Hair follicle dermal papilla cell (primary cell): ENCODE results near the gene GGT5. TPM values are rescaled to one million over a fixed set of nuclear protein-coding genes. Genes with fewer than 3 reads are reported as not detected.

Experiments used
- total RNA-seq: library from RNA; depleted of rRNA; stranded (reverse); fragments of >200 nt; gene quantifications from 2 replicates; pipeline ENCODE4 v1.2.3, GENCODE V29; 2012

Gene GGT5
- 2.9 and 3.3 TPM in 2 replicates for total RNA-seq

GRCh38 chr22:24245030-24245431 lies at the start of gene GGT5:
Gene GGT5, minus strand, starts transcription at chr22:24245082. Its CDS starts 357 bp downstream, at chr22:24244725.

GRCh38 chr22:24270556-24271385 lies 25.9 kb upstream of the GGT5 start, which contains the start of gene SPECC1L:
Gene SPECC1L, plus strand, starts transcription at chr22:24270831. Its CDS starts 31,401 bp downstream, at chr22:24302232.

GRCh38 chr22:24181088-24181995 lies 63.5 kb downstream of the GGT5 start, which contains the start of gene SUSD2:
Gene SUSD2, plus strand, starts transcription at chr22:24181487. Its CDS starts 33 bp downstream, at chr22:24181520.

Other genes starting within 250 kb of the GGT5 start
- not detected in 2 replicates for gene GSTT4, start 239.6 kb downstream of the GGT5 start, total RNA-seq
- 55.3 and 57.0 TPM in 2 replicates for gene CABIN1, start 233.8 kb downstream of the GGT5 start, total RNA-seq
- 3.4 and 12.4 TPM in 2 replicates for gene SUSD2, start 63.6 kb downstream of the GGT5 start, total RNA-seq
- gene SPECC1L, start 25.7 kb upstream of the GGT5 start, total RNA-seq = 35.7 and 38.6 TPM in 2 replicates
- gene ADORA2A, start 182.5 kb upstream of the GGT5 start, total RNA-seq = 0.24 and 3.1 TPM in 2 replicates